GM12878 (cell line): Measurements from ENCODE around the gene STAT5A. TPM values are rescaled to one million over a fixed set of nuclear protein-coding genes. Genes with fewer than 3 reads are reported as not detected.

Source experiments
- ATAC-seq: fragments of 200-7000 bp; cut with Tn5 transposase; 3 replicates; pipeline ENCODE4 v1.9.1; 2020; ENCODE audit warnings: mild to moderate bottlenecking, moderate library complexity
- BruUV-seq: library from RNA; stranded (reverse); fragments of 400-500 nt; replicated peaks from 2 replicates; lab custom pipeline; 2021; lab: Mats Ljungman, UMichigan
- CTCF ChIA-PET: fragments of 300-600 bp; sonication (Branson Sonifier 250); formaldehyde crosslinking; extraction: SDS; loops from one replicate; lab custom pipeline; 2021; ENCODE audit warnings: inconsistent platforms; lab: Yijun Ruan, JAX
- POLR2A ChIA-PET: fragments of 350-600 bp; formaldehyde crosslinking; extraction: SDS; loops from one replicate; lab custom pipeline; 2021; ENCODE audit warnings: inconsistent platforms; lab: Charles Lee
- RAD21 ChIA-PET: fragments of 300-600 bp; sonication (Branson Sonifier 250); formaldehyde crosslinking; loops from one replicate; lab custom pipeline; 2023; ENCODE audit warnings: antibody characterized with exemption; ENCODE audit not compliant: unreplicated experiment; lab: Charles Lee
- SMC1A ChIA-PET: fragments of 300-600 bp; sonication (Branson Sonifier 250); formaldehyde crosslinking; loops from one replicate; lab custom pipeline; 2023; ENCODE audit not compliant: unreplicated experiment, uncharacterized antibody; lab: Charles Lee
- DNase-seq: peaks from one replicate; pipeline ENCODE4 v3.0.0-alpha.2; 2011; ENCODE audit warnings: low read depth, low spot score
- FAIRE-seq: peaks from 3 replicates; lab custom pipeline; 2011; peaks lifted over from hg19 to GRCh38; lab: Jason Lieb, UNC
- H2AFZ ChIP-seq: 2 replicates; pipeline ENCODE4 v1.6.0; 2011; ENCODE audit warnings: low read depth, low read length, control low read depth; ENCODE audit not compliant: control insufficient read depth
- H3K27ac ChIP-seq: 2 replicates; pipeline ENCODE4 v1.5.1; 2011; ENCODE audit warnings: control low read depth; ENCODE audit not compliant: control insufficient read depth, insufficient read depth
- H3K27me3 ChIP-seq, 2 experiments: replicated peaks in 1 of 2; 2 replicates each; pipeline versions ENCODE4 v1.6.0 to v1.6.1; 2011; ENCODE audit warnings: low read length in 1 of 2; ENCODE audit not compliant: control insufficient read depth in 2 of 2, insufficient read depth in 2 of 2
- H3K36me3 ChIP-seq, 2 experiments: 2 replicates each; pipeline ENCODE4 v1.5.1; 2011; ENCODE audit warnings: low read length in 1 of 2; ENCODE audit not compliant: control insufficient read depth in 2 of 2, insufficient read depth in 2 of 2
- H3K4me1 ChIP-seq: 2 replicates; pipeline ENCODE4 v1.6.1; 2011; ENCODE audit warnings: mild to moderate bottlenecking, low read length, moderate library complexity, mixed read lengths; ENCODE audit not compliant: control insufficient read depth, insufficient read depth
- H3K4me2 ChIP-seq: 2 replicates; pipeline ENCODE4 v1.6.0; 2011; ENCODE audit warnings: control low read depth; ENCODE audit not compliant: control insufficient read depth, insufficient read depth
- H3K4me3 ChIP-seq: fragments of 200-600 bp; sonication (generic); 2 replicates; pipeline ENCODE4 v1.5.1; 2016
- H3K79me2 ChIP-seq: 2 replicates; pipeline ENCODE4 v1.6.0; 2011; ENCODE audit warnings: low read length; ENCODE audit not compliant: control insufficient read depth, insufficient read depth
- H3K9ac ChIP-seq: 2 replicates; pipeline ENCODE4 v1.8.0; 2011; ENCODE audit warnings: low read length, control low read depth, mixed read lengths; ENCODE audit not compliant: control insufficient read depth, insufficient read depth
- H3K9me3 ChIP-seq: replicated peaks from 3 replicates; pipeline ENCODE4 v1.5.1; 2011; ENCODE audit warnings: mild to moderate bottlenecking, low read length; ENCODE audit not compliant: control insufficient read depth, insufficient read depth
- H4K20me1 ChIP-seq: 2 replicates; pipeline ENCODE4 v1.6.0; 2011; ENCODE audit not compliant: control insufficient read depth, insufficient read depth
- ATF3 ChIP-seq: IDR thresholded peaks from 2 replicates; pipeline ENCODE4 v1.6.1; 2011; ENCODE audit warnings: low read depth, mild to moderate bottlenecking, low read length, moderate library complexity, borderline replicate concordance; ENCODE audit errors: extremely low read depth
- HDAC2 ChIP-seq: fragments of 200-600 bp; sonication (generic); IDR thresholded peaks from 2 replicates; pipeline ENCODE4 v1.6.1; 2017
- KLF5 ChIP-seq: fragments of 450-650 bp; IDR thresholded peaks from 2 replicates; pipeline ENCODE4 v1.6.1; 2014; ENCODE audit warnings: mild to moderate bottlenecking; ENCODE audit not compliant: partially characterized antibody
- MAX ChIP-seq: IDR thresholded peaks from 2 replicates; pipeline ENCODE4 v1.6.1; 2012; ENCODE audit warnings: low read depth, low read length, improper control_type of control experiment
- MTA2 ChIP-seq: fragments of 450-650 bp; IDR thresholded peaks from 2 replicates; pipeline ENCODE4 v1.6.1; 2016; ENCODE audit warnings: low read depth, mild to moderate bottlenecking, moderate library complexity
- NFIC ChIP-seq: IDR thresholded peaks from 2 replicates; pipeline ENCODE4 v1.6.1; 2012; ENCODE audit warnings: low read depth, mild to moderate bottlenecking, inconsistent platforms, low read length, moderate library complexity
- NR2C1 ChIP-seq: fragments of 450-650 bp; IDR thresholded peaks from 2 replicates; pipeline ENCODE4 v1.6.1; 2017; ENCODE audit warnings: antibody characterized with exemption, mild to moderate bottlenecking, moderate library complexity
- POLR2A ChIP-seq: IDR thresholded peaks from 2 replicates; pipeline ENCODE4 v1.6.1; 2011; ENCODE audit warnings: low read depth, mild to moderate bottlenecking, low read length
- POLR2AphosphoS2 ChIP-seq: IDR thresholded peaks from 2 replicates; pipeline ENCODE4 v1.6.1; 2011; ENCODE audit warnings: low read depth, mild to moderate bottlenecking, low read length, improper control_type of control experiment, moderate library complexity
- RCOR1 ChIP-seq: conservative IDR thresholded peaks from 2 replicates; pipeline ENCODE4 v1.6.1; 2012; ENCODE audit warnings: low read depth, low read length, improper control_type of control experiment
- SMAD5 ChIP-seq: IDR thresholded peaks from 2 replicates; pipeline ENCODE4 v1.6.1; 2016; ENCODE audit warnings: antibody characterized with exemption, low read depth
- SMARCA5 ChIP-seq: fragments of 450-650 bp; IDR thresholded peaks from 2 replicates; pipeline ENCODE4 v1.6.1; 2017; ENCODE audit warnings: mild to moderate bottlenecking
- SREBF1 ChIP-seq: IDR thresholded peaks from 2 replicates; pipeline ENCODE4 v1.6.1; 2012; ENCODE audit warnings: mild to moderate bottlenecking, low read length
- SREBF2 ChIP-seq: IDR thresholded peaks from 2 replicates; pipeline ENCODE4 v1.6.1; 2012; ENCODE audit warnings: mild to moderate bottlenecking, low read length
- TBL1XR1 ChIP-seq: IDR thresholded peaks from 2 replicates; pipeline ENCODE4 v1.6.1; 2012; ENCODE audit warnings: low read depth, low read length, improper control_type of control experiment
- TCF3 ChIP-seq: IDR thresholded peaks from 2 replicates; pipeline ENCODE4 v1.6.1; 2012; ENCODE audit warnings: low read depth, mild to moderate bottlenecking, low read length, borderline replicate concordance; ENCODE audit not compliant: insufficient read depth
- YBX1 ChIP-seq: fragments of 450-650 bp; IDR thresholded peaks from 2 replicates; pipeline ENCODE4 v1.6.1; 2016; ENCODE audit warnings: antibody characterized with exemption
- WGBS: methylation state at CpG from one replicate; pipeline ENCODE4 v1.1.6; 2016; ENCODE audit warnings: low lambda C conversion rate; ENCODE audit not compliant: insufficient replicate concordance, insufficient coverage; ENCODE audit errors: missing lambda C conversion rate; 5-methylcytosine and 5-hydroxymethylcytosine counted together
- in situ Hi-C: fragments of 300-500 bp; cut with MboI; formaldehyde crosslinking; loops from 9 replicates; pipeline ENCODE4 v1.14.3; 2018; ENCODE audit warnings: mixed read lengths
- intact Hi-C: fragments of 100-400 bp; cut with micrococcal nuclease; formaldehyde crosslinking; loops from one replicate; pipeline ENCODE4 v1.14.2; 2022; ENCODE audit not compliant: unreplicated experiment
- polyA plus RNA-seq, 11 experiments: library from polyadenylated mRNA; depleted of rRNA in 4 of 11; unstranded in 6 of 11; stranded (reverse) in 5 of 11; fragments of >200 nt; fragmentation: Nextera tagmentation in 4 of 11; fragmentation: Illumina TruSeq in 1 of 11; extraction: Ambion mirVana in 4 of 11; extraction: Trizol in 1 of 11; gene quantifications; 1 replicate in 1 of 11; 2 replicates in 10 of 11; pipeline versions ENCODE4 v1.2.1 to v1.2.3, GENCODE V29; 2011 to 2016; ENCODE audit warnings: inconsistent platforms in 2 of 11, missing spikeins in 2 of 11, low read depth in 1 of 11
- total RNA-seq, 4 experiments: library from RNA; depleted of rRNA in 3 of 4; stranded (reverse); fragments of >200 nt in 3 of 4; fragmentation: Illumina TruSeq in 1 of 4; extraction: Trizol in 1 of 4; gene quantifications; 2 replicates each; pipeline versions ENCODE4 v1.2.1 to v1.2.3, GENCODE V29; 2013 to 2021
- TF ChIP-seq, protein P1 (sequence below): fragments of 150-350 bp; IDR thresholded peaks from 2 replicates; pipeline ENCODE4 v1.6.1; 2014; ENCODE audit warnings: mild to moderate bottlenecking, low read depth, low read length

STAT5A gene
- total and polyA plus RNA-seq, 10 of the 15 experiments (the other 5 are each of a cell fraction or from before 2014, with no cell fraction given), result 14.8 to 86.4 (median 41.5) TPM

GRCh38 chr17:42347606-42348005 lies 59.3 kb downstream of the STAT5A start:
- POLR2A ChIA-PET, result no interaction called here

More at GRCh38 chr17:42347606-42348005, 59.3 kb downstream of the STAT5A start:
- Histone ChIP-seq H2AFZ (no peak overlapping the region), H3K27ac (no peak overlapping the region), H4K20me1 (no peaks in the 10 kb centered on the region; the same call in 1 of the 2 replicates), H3K4me3 (no peak overlapping the region), H3K27me3 (no peaks in the 10 kb centered on the region), H3K9ac (no peak overlapping the region), H3K9me3 (no peaks in the 10 kb centered on the region), H3K36me3 (peaks cover 0 to 22% of the 10 kb centered on the region in 2 experiments), H3K4me1 (peaks cover 17% of the 10 kb centered on the region), H3K4me2 (no peak overlapping the region), H3K79me2 (peaks cover 38% of the 10 kb centered on the region)
- FAIRE-seq (peak; percentile 56), ATAC-seq (no peak), DNase-seq (no peak)
- ChIA-PET RAD21 (no interaction called here), SMC1A (interaction anchor here (0.6 to 1.5 kb wide), 3 partner anchors 11 to 31 kb away, joined by 3 to 5 read pairs (median 3); no protein-coding TSS in a partner anchor), CTCF (interaction anchor here (0.5 to 1.0 kb wide), 2 partner anchors 55 to 124 kb away, joined by 3 to 4 read pairs; no protein-coding TSS in a partner anchor)
- 95% methylated on average over 3 of the region's 3 CpGs for WGBS
- intact Hi-C loops (no loop called here), in situ Hi-C loops (no loop called here)
- BruUV-seq, result no TSS peak
- TF ChIP-seq, protein P1, sequence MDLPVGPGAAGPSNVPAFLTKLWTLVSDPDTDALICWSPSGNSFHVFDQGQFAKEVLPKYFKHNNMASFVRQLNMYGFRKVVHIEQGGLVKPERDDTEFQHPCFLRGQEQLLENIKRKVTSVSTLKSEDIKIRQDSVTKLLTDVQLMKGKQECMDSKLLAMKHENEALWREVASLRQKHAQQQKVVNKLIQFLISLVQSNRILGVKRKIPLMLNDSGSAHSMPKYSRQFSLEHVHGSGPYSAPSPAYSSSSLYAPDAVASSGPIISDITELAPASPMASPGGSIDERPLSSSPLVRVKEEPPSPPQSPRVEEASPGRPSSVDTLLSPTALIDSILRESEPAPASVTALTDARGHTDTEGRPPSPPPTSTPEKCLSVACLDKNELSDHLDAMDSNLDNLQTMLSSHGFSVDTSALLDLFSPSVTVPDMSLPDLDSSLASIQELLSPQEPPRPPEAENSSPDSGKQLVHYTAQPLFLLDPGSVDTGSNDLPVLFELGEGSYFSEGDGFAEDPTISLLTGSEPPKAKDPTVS, result no peak
- TF ChIP-seq ATF3 (no peak), NFIC (no peak), TBL1XR1 (no peak), SMARCA5 (no peak), RCOR1 (no peak), POLR2A (no peak), MAX (no peak), POLR2AphosphoS2 (no peak), SMAD5 (no peak), YBX1 (no peak), TCF3 (no peak), KLF5 (no peak), SREBF2 (no peak), SREBF1 (no peak), MTA2 (no peak), NR2C1 (no peak), HDAC2 (no peak)
